Adrenal gland (tissue), 19 donors: ENCODE data around the gene NUDCD2. TPM values are rescaled to one million over a fixed set of nuclear protein-coding genes. Genes with fewer than 3 reads are reported as not detected.
A peak's percentile ranks its signal among the peaks of the same experiment; 100 is the strongest.

ENCODE experiments used
- DNase-seq, 7 donors: peaks; one replicate each; pipeline ENCODE4 v3.0.0-alpha.2; 2019 to 2020
- H3K27ac ChIP-seq, 5 donors: fragments of 200-600 bp; sonication (generic) in 4 of 5; 1 replicate in 3 of 5; 2 replicates in 2 of 5; pipeline versions ENCODE4 v1.5.1 to v1.8.0; 2016 to 2020; ENCODE audit warnings: mild to moderate bottlenecking in 1 of 5
- H3K27me3 ChIP-seq: fragments of 200-600 bp; 2 replicates; pipeline ENCODE4 v1.8.0; 2021
- H3K36me3 ChIP-seq, 2 donors: fragments of 200-600 bp; replicated peaks in 1 of 2; 1 replicate in 1 of 2; 2 replicates in 1 of 2; pipeline versions ENCODE4 v1.5.1 to v1.8.0; 2018 to 2022
- H3K4me1 ChIP-seq, 2 donors: fragments of 200-600 bp; replicated peaks in 1 of 2; 1 replicate in 1 of 2; 2 replicates in 1 of 2; pipeline versions ENCODE4 v1.5.1 to v1.8.0; 2018 to 2021
- H3K4me3 ChIP-seq, 4 donors: fragments of 200-600 bp; sonication (generic) in 3 of 4; one replicate each; pipeline ENCODE4 v1.5.1; 2016 to 2018
- H3K9me3 ChIP-seq, 3 donors: fragments of 200-600 bp; sonication (generic) in 1 of 3; replicated peaks in 1 of 3; 1 replicate in 2 of 3; 2 replicates in 1 of 3; pipeline versions ENCODE4 v1.5.1 to v1.8.0; 2016 to 2021
- CTCF ChIP-seq, 6 experiments: fragments of 450-650 bp in 4 of 6; fragments of 200-600 bp in 2 of 6; sonication (generic) in 1 of 6; IDR thresholded peaks; 1 replicate in 5 of 6; 2 replicates in 1 of 6; pipeline versions ENCODE4 v1.5.1 to v1.8.0; 2016 to 2021; ENCODE audit warnings: antibody characterized with exemption in 6 of 6, mild to moderate bottlenecking in 2 of 6, moderate library complexity in 1 of 6
- POLR2A ChIP-seq, 2 donors: fragments of 450-650 bp; IDR thresholded peaks; one replicate each; pipeline ENCODE4 v1.6.1; 2017; ENCODE audit warnings: antibody characterized with exemption in 2 of 2, mild to moderate bottlenecking in 2 of 2, moderate library complexity in 1 of 2
- WGBS, 4 donors: extraction: QIAGEN DNeasy Blood & Tissue Kit in 2 of 4; methylation state at CpG; one replicate each; pipeline versions ENCODE4 v1.1.5 to v1.1.7; 2013 to 2017; 5-methylcytosine and 5-hydroxymethylcytosine counted together
- intact Hi-C, 2 donors: fragments of 100-400 bp; cut with DNase I; formaldehyde crosslinking; loops; one replicate each; pipeline versions ENCODE4 v1.14.1 to v1.15.0; 2022 to 2023
- long read RNA-seq, 10 donors: library from polyadenylated mRNA in 3 of 10; unstranded in 2 of 10; stranded (forward) in 1 of 10; transcript quantifications; one replicate each; pipeline ENCODE4 v2.0.0 and lab custom pipeline, GENCODE V29; 2021 to 2026
- polyA plus RNA-seq, 3 donors: library from polyadenylated mRNA; stranded (reverse); fragments of 200-250 nt in 2 of 3; fragments of 350-450 nt in 1 of 3; fragmentation: Illumina TruSeq in 1 of 3; extraction: RNeasy Lipid Tissue Mini Kit (QIAGEN cat#74804) in 1 of 3; gene quantifications; one replicate each; pipeline ENCODE4 v1.2.3, GENCODE V29; 2013 to 2014
- total RNA-seq, 9 donors: library from RNA; depleted of rRNA in 4 of 9; stranded (reverse); fragments of >200 nt in 4 of 9; fragments of 120-200 nt in 1 of 9; fragmentation: NEBNext Ultra II Directional in 1 of 9; extraction: Animal tissue kit (Norgen Biotek cat#: 25700) in 1 of 9; gene quantifications; one replicate each; pipeline versions ENCODE4 v1.1.0 to v1.2.4, GENCODE V29; 2013 to 2023
- donor health status: healthy with polysubstance abuse.
- donor health status: Bipolar disorder and iron deficiency.
- donor health status: DM: yes; HTN: yes; CAD: no.
- donor health status: DM: no; HTN: no; CAD: no.
- donor health status: DM: no; HTN: no; CAD: no.
- donor health status: DM: yes; HTN: yes; CAD: no.

The NUDCD2 gene
- total RNA-seq, result 10 to 100 TPM in 5 of 9 donors, 1 to 10 TPM in 4; 4.0 to 28.1 (median 19.2) TPM
- polyA plus RNA-seq, result 1 to 10 TPM; 3.5 to 6.5 (median 4.5) TPM
- long read RNA-seq, donor 1, full-length matches to known transcripts, result 23 of 23 reads
- long read RNA-seq, donor 1, partial matches to known transcripts, result 0 of 23 reads
- long read RNA-seq, donor 1, other reads (novel, unspliced or antisense), result 0 of 23 reads
- long read RNA-seq, donor 2, full-length matches to known transcripts, result 23 of 23 reads
- long read RNA-seq, donor 2, partial matches to known transcripts, result 0 of 23 reads
- long read RNA-seq, donor 2, other reads (novel, unspliced or antisense), result 0 of 23 reads
- long read RNA-seq, donor 3, full-length matches to known transcripts, result 20 of 20 reads
- long read RNA-seq, donor 3, partial matches to known transcripts, result 0 of 20 reads
- long read RNA-seq, donor 3, other reads (novel, unspliced or antisense), result 0 of 20 reads
- long read RNA-seq, donor 4, full-length matches to known transcripts, result 27 of 32 reads
- long read RNA-seq, donor 4, partial matches to known transcripts, result 0 of 32 reads
- long read RNA-seq, donor 4, other reads (novel, unspliced or antisense), result 5 of 32 reads
- long read RNA-seq, donor 5, full-length matches to known transcripts, result 51 of 58 reads
- long read RNA-seq, donor 5, partial matches to known transcripts, result 0 of 58 reads
- long read RNA-seq, donor 5, other reads (novel, unspliced or antisense), result 7 of 58 reads
- long read RNA-seq, donor 6, full-length matches to known transcripts, result 11 of 16 reads
- long read RNA-seq, donor 6, partial matches to known transcripts, result 2 of 16 reads
- long read RNA-seq, donor 6, other reads (novel, unspliced or antisense), result 3 of 16 reads
- long read RNA-seq, donor 7, full-length matches to known transcripts, result 14 of 14 reads
- long read RNA-seq, donor 7, partial matches to known transcripts, result 0 of 14 reads
- long read RNA-seq, donor 7, other reads (novel, unspliced or antisense), result 0 of 14 reads
- long read RNA-seq, donor 8, full-length matches to known transcripts, result 27 of 27 reads
- long read RNA-seq, donor 8, partial matches to known transcripts, result 0 of 27 reads
- long read RNA-seq, donor 8, other reads (novel, unspliced or antisense), result 0 of 27 reads
- long read RNA-seq, donor 9, full-length matches to known transcripts, result 26 of 26 reads
- long read RNA-seq, donor 9, partial matches to known transcripts, result 0 of 26 reads
- long read RNA-seq, donor 9, other reads (novel, unspliced or antisense), result 0 of 26 reads
- long read RNA-seq, donor 10, full-length matches to known transcripts, result 10 of 10 reads
- long read RNA-seq, donor 10, partial matches to known transcripts, result 0 of 10 reads
- long read RNA-seq, donor 10, other reads (novel, unspliced or antisense), result 0 of 10 reads

- WGBS, 4 donors, result 0 to 2% (median 1%) methylated on average over 13 to 59 of the region's 59 CpGs
- DNase-seq, result peak; percentile 95 to 99 (median 97)
- intact Hi-C loops, result loop anchor here in 1 of 2 donors (5.0 kb wide), 1 partner anchor 47 kb away; the partner anchor contains the start of gene MAT2B
- peak; percentile 67 to 85 for TF ChIP-seq POLR2A (IDR thresholded peaks at IDR 0.05)
- TF ChIP-seq CTCF (IDR thresholded peaks at IDR 0.05), result peak in 2 of 6 experiments; percentile 23 to 30
- Histone ChIP-seq H3K4me3 (peak within 1 kb of the TSS; percentile 7 to 73 (median 50)), H3K4me1 (peaks cover 16 to 38% of the 10 kb centered on the region in 2 donors), H3K27ac (peak within 1 kb of the TSS; percentile 89 to 98 (median 94)), H3K27me3 (no peaks in the 10 kb centered on the region), H3K9me3 (no peaks in the 10 kb centered on the region), H3K36me3 (peaks cover 0 to under 1% of the 10 kb centered on the region in 2 donors)
Measured at GRCh38 chr5:163459819-163460561, at the start of gene NUDCD2. Gene NUDCD2, minus strand, starts transcription at chr5:163460102. Its CDS starts 52 bp downstream, at chr5:163460050.

- H3K4me1 ChIP-seq, result peaks cover 24 to 59% of the 10 kb centered on the region in 2 donors
- TF ChIP-seq CTCF (IDR thresholded peaks at IDR 0.05) (no peak), POLR2A (IDR thresholded peaks at IDR 0.05) (no peak)
- H3K4me3 ChIP-seq, result peak overlapping the region in 1 of 4 donors; percentile 46
- no peak for DNase-seq
- peak overlapping the region in 4 of 5 donors; percentile 56 to 77 (median 68) for H3K27ac ChIP-seq
- 9 to 15% (median 13%) methylated on average over 7 of the region's 7 CpGs for WGBS, 4 donors
- no peaks in the 10 kb centered on the region for H3K9me3 ChIP-seq
- intact Hi-C loops, result loop anchor here in 1 of 2 donors (5.0 kb wide), 1 partner anchor 47 kb away; the partner anchor contains the start of genes HMMR and NUDCD2
- no peaks in the 10 kb centered on the region for H3K27me3 ChIP-seq
- peaks cover 0 to 22% of the 10 kb centered on the region in 2 donors for H3K36me3 ChIP-seq
Measured at GRCh38 chr5:163509291-163509951, 49.5 kb upstream of the NUDCD2 start.

GRCh38 chr5:163508753-163509152, 48.9 kb upstream of the NUDCD2 start:
- WGBS, 4 donors, result 31 to 35% (median 32%) methylated on average over 5 of the region's 5 CpGs
- Histone ChIP-seq H3K27ac (peak overlapping the region in 4 of 5 donors; percentile 56 to 77 (median 68)), H3K4me3 (peak overlapping the region in 1 of 4 donors; percentile 46), H3K9me3 (no peaks in the 10 kb centered on the region), H3K27me3 (no peaks in the 10 kb centered on the region), H3K36me3 (peaks cover 0 to 16% of the 10 kb centered on the region in 2 donors), H3K4me1 (peaks cover 24 to 65% of the 10 kb centered on the region in 2 donors)
- TF ChIP-seq CTCF (IDR thresholded peaks at IDR 0.05) (no peak), POLR2A (IDR thresholded peaks at IDR 0.05) (no peak)
- DNase-seq, result no peak
- intact Hi-C loops, result loop anchor here in 1 of 2 donors (5.0 kb wide), 1 partner anchor 46 kb away; the partner anchor contains the start of genes HMMR and NUDCD2
